ENCODE data around the gene CD83. TPM values are rescaled to one million over a fixed set of nuclear protein-coding genes. Genes with fewer than 3 reads are reported as not detected.
A peak's percentile ranks its signal among the peaks of the same experiment; 100 is the strongest.

The CD83 gene
- total and polyA plus RNA-seq, 9 of the 15 experiments (the other 6 are each of a cell fraction or from before 2014, with no cell fraction given) = 2.5 to 4.1 (median 3.4) TPM

DNA sequence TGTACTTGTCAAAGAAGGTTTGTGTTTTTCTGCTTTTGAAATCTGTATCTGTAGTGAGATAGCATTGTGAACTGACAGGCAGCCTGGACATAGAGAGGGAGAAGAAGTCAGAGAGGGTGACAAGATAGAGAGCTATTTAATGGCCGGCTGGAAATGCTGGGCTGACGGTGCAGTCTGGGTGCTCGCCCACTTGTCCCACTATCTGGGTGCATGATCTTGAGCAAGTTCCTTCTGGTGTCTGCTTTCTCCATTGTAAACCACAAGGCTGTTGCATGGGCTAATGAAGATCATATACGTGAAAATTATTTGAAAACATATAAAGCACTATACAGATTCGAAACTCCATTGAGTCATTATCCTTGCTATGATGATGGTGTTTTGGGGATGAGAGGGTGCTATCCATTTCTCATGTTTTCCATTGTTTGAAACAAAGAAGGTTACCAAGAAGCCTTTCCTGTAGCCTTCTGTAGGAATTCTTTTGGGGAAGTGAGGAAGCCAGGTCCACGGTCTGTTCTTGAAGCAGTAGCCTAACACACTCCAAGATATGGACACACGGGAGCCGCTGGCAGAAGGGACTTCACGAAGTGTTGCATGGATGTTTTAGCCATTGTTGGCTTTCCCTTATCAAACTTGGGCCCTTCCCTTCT is 18.4 kb downstream of the CD83 start (continued):
- no peak for TF ChIP-seq GTF2A2 (tag; IDR thresholded peaks at IDR 0.05)
- TF ChIP-seq TEAD2 (tag; IDR thresholded peaks at IDR 0.05) = peak; percentile 39; the same call in 1 of the 2 replicates
- no peak for TF ChIP-seq HDAC6 (IDR thresholded peaks at IDR 0.05; ENCODE audit: low read depth, low read length)
- peak; percentile 58; the same call in 1 of the 2 replicates for TF ChIP-seq BACH1 (tag; IDR thresholded peaks at IDR 0.05)
- TF ChIP-seq TBL1XR1 (IDR thresholded peaks at IDR 0.05; ENCODE audit: low read length in 2 of 2) = no peak
- TF ChIP-seq, protein P1, sequence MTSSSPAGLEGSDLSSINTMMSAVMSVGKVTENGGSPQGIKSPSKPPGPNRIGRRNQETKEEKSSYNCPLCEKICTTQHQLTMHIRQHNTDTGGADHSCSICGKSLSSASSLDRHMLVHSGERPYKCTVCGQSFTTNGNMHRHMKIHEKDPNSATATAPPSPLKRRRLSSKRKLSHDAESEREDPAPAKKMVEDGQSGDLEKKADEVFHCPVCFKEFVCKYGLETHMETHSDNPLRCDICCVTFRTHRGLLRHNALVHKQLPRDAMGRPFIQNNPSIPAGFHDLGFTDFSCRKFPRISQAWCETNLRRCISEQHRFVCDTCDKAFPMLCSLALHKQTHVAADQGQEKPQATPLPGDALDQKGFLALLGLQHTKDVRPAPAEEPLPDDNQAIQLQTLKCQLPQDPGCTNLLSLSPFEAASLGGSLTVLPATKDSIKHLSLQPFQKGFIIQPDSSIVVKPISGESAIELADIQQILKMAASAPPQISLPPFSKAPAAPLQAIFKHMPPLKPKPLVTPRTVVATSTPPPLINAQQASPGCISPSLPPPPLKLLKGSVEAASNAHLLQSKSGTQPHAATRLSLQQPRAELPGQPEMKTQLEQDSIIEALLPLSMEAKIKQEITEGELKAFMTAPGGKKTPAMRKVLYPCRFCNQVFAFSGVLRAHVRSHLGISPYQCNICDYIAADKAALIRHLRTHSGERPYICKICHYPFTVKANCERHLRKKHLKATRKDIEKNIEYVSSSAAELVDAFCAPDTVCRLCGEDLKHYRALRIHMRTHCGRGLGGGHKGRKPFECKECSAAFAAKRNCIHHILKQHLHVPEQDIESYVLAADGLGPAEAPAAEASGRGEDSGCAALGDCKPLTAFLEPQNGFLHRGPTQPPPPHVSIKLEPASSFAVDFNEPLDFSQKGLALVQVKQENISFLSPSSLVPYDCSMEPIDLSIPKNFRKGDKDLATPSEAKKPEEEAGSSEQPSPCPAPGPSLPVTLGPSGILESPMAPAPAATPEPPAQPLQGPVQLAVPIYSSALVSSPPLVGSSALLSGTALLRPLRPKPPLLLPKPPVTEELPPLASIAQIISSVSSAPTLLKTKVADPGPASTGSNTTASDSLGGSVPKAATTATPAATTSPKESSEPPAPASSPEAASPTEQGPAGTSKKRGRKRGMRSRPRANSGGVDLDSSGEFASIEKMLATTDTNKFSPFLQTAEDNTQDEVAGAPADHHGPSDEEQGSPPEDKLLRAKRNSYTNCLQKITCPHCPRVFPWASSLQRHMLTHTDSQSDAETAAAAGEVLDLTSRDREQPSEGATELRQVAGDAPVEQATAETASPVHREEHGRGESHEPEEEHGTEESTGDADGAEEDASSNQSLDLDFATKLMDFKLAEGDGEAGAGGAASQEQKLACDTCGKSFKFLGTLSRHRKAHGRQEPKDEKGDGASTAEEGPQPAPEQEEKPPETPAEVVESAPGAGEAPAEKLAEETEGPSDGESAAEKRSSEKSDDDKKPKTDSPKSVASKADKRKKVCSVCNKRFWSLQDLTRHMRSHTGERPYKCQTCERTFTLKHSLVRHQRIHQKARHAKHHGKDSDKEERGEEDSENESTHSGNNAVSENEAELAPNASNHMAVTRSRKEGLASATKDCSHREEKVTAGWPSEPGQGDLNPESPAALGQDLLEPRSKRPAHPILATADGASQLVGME (CRISPR knock-in tag; IDR thresholded peaks at IDR 0.05) = no peak
- TF ChIP-seq ZNF785 (CRISPR knock-in tag; IDR thresholded peaks at IDR 0.05) = no peak
- peak; percentile 85 for TF ChIP-seq GATA2 (CRISPR knock-in tag; IDR thresholded peaks at IDR 0.05)
- TF ChIP-seq NFE2 (IDR thresholded peaks at IDR 0.05; ENCODE audit: low read depth) = peak; percentile 71
- no peak for TF ChIP-seq MTA1 (IDR thresholded peaks at IDR 0.05; ENCODE audit: borderline replicate concordance)
- TF ChIP-seq KAT7 (CRISPR knock-in tag; IDR thresholded peaks at IDR 0.05; ENCODE audit: borderline replicate concordance) = no peak
- no peak for TF ChIP-seq POLR2H (tag; IDR thresholded peaks at IDR 0.05; ENCODE audit: low read depth)
- peak; percentile 43; the same call in 1 of the 2 replicates for TF ChIP-seq CREM (IDR thresholded peaks at IDR 0.05; ENCODE audit: low read depth)
- TF ChIP-seq ZNF766 (CRISPR knock-in tag; conservative IDR thresholded peaks at IDR 0.05) = peak; percentile 53; the same call in 1 of the 2 replicates
- no peak for TF ChIP-seq ZNF239 (CRISPR knock-in tag; IDR thresholded peaks at IDR 0.05)
- peak; percentile 19; the same call in 1 of the 2 replicates for TF ChIP-seq TEAD4 (IDR thresholded peaks at IDR 0.05; ENCODE audit: low read length)
- no peak for TF ChIP-seq TEAD4 (CRISPR knock-in tag; IDR thresholded peaks at IDR 0.05; ENCODE audit: borderline replicate concordance)
- 0 out of 4 replicates have a peak, but pooled peaks of 1 of the 2 experiments have one; percentile 21 for TF ChIP-seq RAD21 (CRISPR knock-in tag; conservative IDR thresholded peaks at IDR 0.05 in 1 of 2, IDR thresholded peaks at IDR 0.05 in 1 of 2)
- no peak for TF ChIP-seq SRF (CRISPR knock-in tag; IDR thresholded peaks at IDR 0.05)
- peak in 1 of 3 experiments; percentile 43 for TF ChIP-seq YY1 (IDR thresholded peaks at IDR 0.05; ENCODE audit: borderline replicate concordance in 1 of 3, control insufficient read depth in 1 of 3, extremely low read depth in 1 of 3, insufficient read depth in 3 of 3, insufficient read length in 1 of 3, insufficient replicate concordance in 2 of 3, low read depth in 1 of 3, low read length in 2 of 3)
- no peak for TF ChIP-seq ZNF253 (CRISPR knock-in tag; conservative IDR thresholded peaks at IDR 0.05)
- TF ChIP-seq CREBBP (IDR thresholded peaks at IDR 0.05; ENCODE audit: low read depth, low read length) = no peak
- TF ChIP-seq SOX6 (IDR thresholded peaks at IDR 0.05) = peak; percentile 64; the same call in 1 of the 2 replicates
- TF ChIP-seq TEAD1 (CRISPR knock-in tag; IDR thresholded peaks at IDR 0.05) = peak in 1 of 2 experiments; percentile 18; a peak in 1 of 4 replicates

Measured in K562 (cell line).